Ovary (tissue), 9 donors: Measurements from ENCODE around the gene CHD5. TPM values are rescaled to one million over a fixed set of nuclear protein-coding genes. Genes with fewer than 3 reads are reported as not detected.

Experiments
- DNase-seq, 5 donors: peaks; one replicate each; pipeline ENCODE4 v3.0.0-alpha.2; 2019 to 2020
- H3K27ac ChIP-seq, 2 donors: fragments of 200-600 bp; one replicate each; pipeline versions ENCODE4 v1.5.1 to v1.8.0; 2019 to 2022
- H3K27me3 ChIP-seq: fragments of 200-600 bp; one replicate; pipeline ENCODE4 v1.8.0; 2022
- H3K36me3 ChIP-seq: fragments of 200-600 bp; sonication (generic); one replicate; pipeline ENCODE4 v1.5.1; 2019
- H3K4me1 ChIP-seq: one replicate; pipeline ENCODE4 v1.8.1; 2013; ENCODE audit warnings: mild to moderate bottlenecking, moderate library complexity; ENCODE audit not compliant: insufficient read depth
- H3K4me3 ChIP-seq: fragments of 200-600 bp; sonication (generic); one replicate; pipeline ENCODE4 v1.5.1; 2017
- H3K9me3 ChIP-seq, 2 donors: fragments of 200-600 bp in 1 of 2; sonication (generic) in 1 of 2; one replicate each; pipeline versions ENCODE4 v1.5.1 to v1.8.1; 2013 to 2019; ENCODE audit warnings: mild to moderate bottlenecking in 1 of 2, moderate library complexity in 1 of 2
- CTCF ChIP-seq, 3 donors: fragments of 450-650 bp in 2 of 3; fragments of 200-600 bp in 1 of 3; IDR thresholded peaks; one replicate each; pipeline versions ENCODE4 v1.5.1 to v1.8.0; 2016 to 2022; ENCODE audit warnings: antibody characterized with exemption in 3 of 3, mild to moderate bottlenecking in 1 of 3
- EP300 ChIP-seq: sonication (generic); formaldehyde crosslinking; IDR thresholded peaks from one replicate; pipeline ENCODE4 v1.6.1; 2017; ENCODE audit warnings: antibody characterized with exemption
- POLR2A ChIP-seq: fragments of 450-650 bp; IDR thresholded peaks from one replicate; pipeline ENCODE4 v1.6.1; 2017; ENCODE audit warnings: antibody characterized with exemption, mild to moderate bottlenecking, moderate library complexity
- WGBS, 3 donors: extraction: QIAGEN DNeasy Blood & Tissue Kit in 1 of 3; methylation state at CpG; one replicate each; pipeline versions ENCODE4 v1.1.5 to v1.1.7; 2013 to 2017; 5-methylcytosine and 5-hydroxymethylcytosine counted together
- intact Hi-C, 4 donors: fragments of 100-400 bp; cut with DNase I; formaldehyde crosslinking; loops; one replicate each; pipeline versions ENCODE4 v1.11.0 to v1.15.1; 2022 to 2023
- polyA plus RNA-seq, 2 donors: library from polyadenylated mRNA; stranded (reverse); fragments of 200-250 nt in 1 of 2; fragments of 350-450 nt in 1 of 2; fragmentation: Illumina TruSeq in 1 of 2; extraction: RNeasy Lipid Tissue Mini Kit (QIAGEN cat#74804) in 1 of 2; gene quantifications; one replicate each; pipeline ENCODE4 v1.2.3, GENCODE V29; 2013 to 2014
- total RNA-seq, 7 donors: library from RNA; depleted of rRNA in 2 of 7; stranded (reverse); fragments of >200 nt in 2 of 7; fragmentation: NEBNext Ultra II Directional in 3 of 7; extraction: Animal tissue kit (Norgen Biotek cat#: 25700) in 3 of 7; gene quantifications; one replicate each; pipeline versions ENCODE4 v1.1.0 to v1.2.4, GENCODE V29; 2016 to 2023
- donor health status: DM: no; HTN: no; CAD: no; lungs with moderate emphysema.
- donor health status: DM: no; HTN: no; CAD: no.
- donor health status: Bipolar disorder and iron deficiency.
- donor health status: DM: yes; HTN: yes; CAD: no.
- donor health status: DM: no; HTN: no; CAD: no.
- donor health status: DM: yes; HTN: yes; CAD: no.

Gene CHD5
- total and polyA plus RNA-seq, 9 donors = under 0.01 to 0.54 (median 0.23) TPM

DNA sequence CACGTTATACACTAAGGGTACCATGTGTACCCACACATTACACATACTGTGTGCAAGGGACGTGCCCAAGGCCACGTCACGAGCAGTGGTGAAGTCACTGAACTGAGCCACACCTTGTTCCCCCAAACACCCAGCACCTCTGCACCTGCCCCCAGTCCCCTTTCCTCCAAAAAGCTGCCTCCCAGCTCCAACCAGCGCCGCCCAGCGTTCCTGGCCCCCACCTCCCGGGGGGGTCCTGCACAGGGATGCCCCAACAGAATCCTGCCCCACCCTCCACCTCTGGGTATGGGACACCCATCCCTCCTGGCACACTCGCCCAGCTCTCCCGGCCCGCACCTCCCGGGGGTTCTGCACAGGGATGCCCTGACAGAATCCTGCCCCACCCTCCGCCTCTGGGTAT is 54.1 kb downstream of the CHD5 start:
- intact Hi-C loops = no loop called here
- Histone ChIP-seq H3K36me3 (no peaks in the 10 kb centered on the region), H3K27me3 (no peaks in the 10 kb centered on the region), H3K4me1 (peaks cover 3% of the 10 kb centered on the region), H3K27ac (no peak overlapping the region), H3K9me3 (no peaks in the 10 kb centered on the region), H3K4me3 (no peak overlapping the region)
- no peak for DNase-seq
- 79 to 88% (median 86%) methylated on average over 13 of the region's 13 CpGs for WGBS, 3 donors
- TF ChIP-seq CTCF (IDR thresholded peaks at IDR 0.05) (no peak), EP300 (no peak), POLR2A (no peak)

- DNase-seq = no peak
- H3K9me3 ChIP-seq = no peaks in the 10 kb centered on the region
- intact Hi-C loops = no loop called here
- no peaks in the 10 kb centered on the region for H3K27me3 ChIP-seq
- no peaks in the 10 kb centered on the region for H3K36me3 ChIP-seq
- no peak overlapping the region for H3K4me3 ChIP-seq
- TF ChIP-seq POLR2A = no peak
- no peak for TF ChIP-seq EP300
- no peak for TF ChIP-seq CTCF (IDR thresholded peaks at IDR 0.05)
- peaks cover 3% of the 10 kb centered on the region for H3K4me1 ChIP-seq
- H3K27ac ChIP-seq = no peak overlapping the region
- WGBS, 3 donors = 70 to 78% (median 76%) methylated on average over 15 of the region's 15 CpGs
Observed at GRCh38 chr1:6125366-6125765, 54.8 kb downstream of the CHD5 start.

- intact Hi-C loops = no loop called here
- peaks cover 3% of the 10 kb centered on the region for H3K4me1 ChIP-seq
- H3K9me3 ChIP-seq = no peaks in the 10 kb centered on the region
- no peak overlapping the region for H3K4me3 ChIP-seq
- no peak for TF ChIP-seq CTCF (IDR thresholded peaks at IDR 0.05)
- no peak for TF ChIP-seq POLR2A
- TF ChIP-seq EP300 = no peak
- DNase-seq = no peak
- H3K27me3 ChIP-seq = no peaks in the 10 kb centered on the region
- no peak overlapping the region for H3K27ac ChIP-seq
- WGBS, 3 donors = 77 to 81% (median 80%) methylated on average over 18 to 21 of the region's 21 CpGs
- no peaks in the 10 kb centered on the region for H3K36me3 ChIP-seq
Observed at GRCh38 chr1:6124746-6125365, 55.3 kb downstream of the CHD5 start.

DNA sequence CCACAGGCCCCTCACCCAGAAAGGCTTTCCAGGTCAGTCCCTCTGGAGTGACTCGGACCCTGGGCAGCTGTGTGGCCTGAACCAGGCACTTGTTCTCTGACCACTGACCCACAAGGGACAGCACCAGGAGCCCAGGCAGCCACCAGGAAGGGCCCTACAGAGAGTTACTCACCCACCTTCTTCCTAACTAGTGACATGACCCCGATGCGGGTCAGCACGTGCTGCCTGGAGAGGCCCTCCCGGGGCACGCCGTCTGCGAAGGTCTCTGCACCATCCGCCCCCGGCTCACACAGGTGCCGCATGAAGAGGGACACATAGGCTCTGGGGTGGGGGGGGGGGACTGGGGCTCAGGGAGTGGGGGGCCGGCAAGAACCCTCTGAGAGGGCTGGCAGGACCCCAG is 55.8 kb downstream of the CHD5 start:
- no peak overlapping the region for H3K4me3 ChIP-seq
- no peak for DNase-seq
- 83 to 86% (median 85%) methylated on average over 6 to 12 of the region's 12 CpGs for WGBS, 3 donors

More for the DNA sequence above, 55.8 kb downstream of the CHD5 start:
- H3K27me3 ChIP-seq = no peaks in the 10 kb centered on the region
- no peaks in the 10 kb centered on the region for H3K9me3 ChIP-seq
- no peak for TF ChIP-seq POLR2A
- no peak for TF ChIP-seq EP300
- no peak for TF ChIP-seq CTCF (IDR thresholded peaks at IDR 0.05)
- peaks cover 3% of the 10 kb centered on the region for H3K4me1 ChIP-seq
- H3K36me3 ChIP-seq = no peaks in the 10 kb centered on the region
- intact Hi-C loops = no loop called here
- H3K27ac ChIP-seq = no peak overlapping the region
